ENCODE results near the gene CAMK2N1. TPM values are rescaled to one million over a fixed set of nuclear protein-coding genes. Genes with fewer than 3 reads are reported as not detected.
"Not testable (repeated sequence)": the region's sequence is repeated elsewhere in the genome, so short reads cannot be mapped to it uniquely, and the experiment has no call there.

Gene CAMK2N1
- total and polyA plus RNA-seq, 5 donors, result 15.6 to 28.5 (median 15.8) TPM

- 89% methylated on average over 12 of the region's 12 CpGs for WGBS
- H3K27ac ChIP-seq (ENCODE audit: low read length); H3K9me3 ChIP-seq (ENCODE audit: control insufficient read depth, low read length); DNase-seq; H3K27me3 ChIP-seq (ENCODE audit: control insufficient read depth, insufficient read depth); H3K4me3 ChIP-seq (ENCODE audit: low read length); H3K4me1 ChIP-seq (ENCODE audit: control insufficient read depth, insufficient read depth, low read length); ATAC-seq: not testable (repeated sequence)
- intact Hi-C loops (cut with DNase I), result loop anchor here in 1 of 4 donors (10.0 kb wide), 1 partner anchor 582 kb away; no protein-coding TSS in a partner anchor
Measured at GRCh38 chr1:20496725-20497383, 10.8 kb upstream of the CAMK2N1 start.

- DNase-seq (no peak), ATAC-seq (no peak)
- WGBS, result 78% methylated on average over 8 of the region's 8 CpGs
- Histone ChIP-seq H3K4me3 (ENCODE audit: low read length) (no peak overlapping the region), H3K27ac (ENCODE audit: low read length) (no peak overlapping the region), H3K9me3 (ENCODE audit: control insufficient read depth, low read length) (no peaks in the 10 kb centered on the region), H3K27me3 (ENCODE audit: control insufficient read depth, insufficient read depth) (no peaks in the 10 kb centered on the region), H3K4me1 (ENCODE audit: control insufficient read depth, insufficient read depth, low read length) (no peaks in the 10 kb centered on the region)
- intact Hi-C loops (cut with DNase I), result loop anchor here in 1 of 4 donors (10.0 kb wide), 1 partner anchor 581 kb away; no protein-coding TSS in a partner anchor
Measured at GRCh38 chr1:20496241-20496661, 10.2 kb upstream of the CAMK2N1 start.

- intact Hi-C loops (cut with DNase I), result loop anchor here in 1 of 4 donors (2.0 to 10.0 kb wide), 2 partner anchors 287 to 581 kb away; no protein-coding TSS in a partner anchor
- no peaks in the 10 kb centered on the region for H3K4me1 ChIP-seq (ENCODE audit: control insufficient read depth, insufficient read depth, low read length)
- 96% methylated on average over 1 of the region's 1 CpG for WGBS
- H3K4me3 ChIP-seq (ENCODE audit: low read length), result no peak overlapping the region
- H3K9me3 ChIP-seq (ENCODE audit: control insufficient read depth, low read length), result no peaks in the 10 kb centered on the region
- H3K27ac ChIP-seq (ENCODE audit: low read length), result no peak overlapping the region
- no peak for DNase-seq
- ATAC-seq, result no peak
- H3K27me3 ChIP-seq (ENCODE audit: control insufficient read depth, insufficient read depth), result no peaks in the 10 kb centered on the region
Measured at GRCh38 chr1:20495661-20496060, 9.7 kb upstream of the CAMK2N1 start.

GRCh38 chr1:20494609-20495311 is 8.8 kb upstream of the CAMK2N1 start:
- 55% methylated on average over 5 of the region's 5 CpGs for WGBS
- ATAC-seq (peak in 1 of 2 donors; percentile 22), DNase-seq (no peak)
- H3K4me3 ChIP-seq (ENCODE audit: low read length), result no peak overlapping the region
- no peaks in the 10 kb centered on the region for H3K27me3 ChIP-seq (ENCODE audit: control insufficient read depth, insufficient read depth)
- no peaks in the 10 kb centered on the region for H3K9me3 ChIP-seq (ENCODE audit: control insufficient read depth, low read length)
- no peaks in the 10 kb centered on the region for H3K4me1 ChIP-seq (ENCODE audit: control insufficient read depth, insufficient read depth, low read length)
- no peak overlapping the region for H3K27ac ChIP-seq (ENCODE audit: low read length)
- intact Hi-C loops (cut with DNase I), result loop anchor here in 3 of 4 donors (2.0 to 10.0 kb wide), 4 partner anchors 117 to 580 kb away; no protein-coding TSS in a partner anchor

- Histone ChIP-seq H3K4me1 (ENCODE audit: control insufficient read depth, insufficient read depth, low read length) (no peaks in the 10 kb centered on the region), H3K27ac (ENCODE audit: low read length) (no peak overlapping the region), H3K9me3 (ENCODE audit: control insufficient read depth, low read length) (no peaks in the 10 kb centered on the region), H3K4me3 (ENCODE audit: low read length) (no peak overlapping the region), H3K27me3 (ENCODE audit: control insufficient read depth, insufficient read depth) (no peaks in the 10 kb centered on the region)
- ATAC-seq, result peak; percentile 82 to 88
- WGBS, result 3% methylated on average over 16 of the region's 16 CpGs
- DNase-seq, result peak; percentile 80 to 94 (median 91)
- intact Hi-C loops (cut with DNase I), result loop anchor here (2.0 to 10.0 kb wide), 6 partner anchors 117 to 579 kb away; no protein-coding TSS in a partner anchor
Measured at GRCh38 chr1:20493839-20494608, 8.0 kb upstream of the CAMK2N1 start.

- no peak overlapping the region for H3K4me3 ChIP-seq (ENCODE audit: low read length)
- H3K9me3 ChIP-seq (ENCODE audit: control insufficient read depth, low read length), result no peaks in the 10 kb centered on the region
- WGBS, result 27% methylated on average over 5 of the region's 5 CpGs
- H3K27me3 ChIP-seq (ENCODE audit: control insufficient read depth, insufficient read depth), result no peaks in the 10 kb centered on the region
- intact Hi-C loops (cut with DNase I), result loop anchor here (2.0 to 10.0 kb wide), 5 partner anchors 116 to 579 kb away; no protein-coding TSS in a partner anchor
- no peak for ATAC-seq
- H3K4me1 ChIP-seq (ENCODE audit: control insufficient read depth, insufficient read depth, low read length), result no peaks in the 10 kb centered on the region
- H3K27ac ChIP-seq (ENCODE audit: low read length), result no peak overlapping the region
- DNase-seq, result no peak
Measured at GRCh38 chr1:20493309-20493708, 7.3 kb upstream of the CAMK2N1 start.

- H3K4me3 ChIP-seq (ENCODE audit: low read length), result no peak overlapping the region
- WGBS, result 66% methylated on average over 7 of the region's 7 CpGs
- H3K27me3 ChIP-seq (ENCODE audit: control insufficient read depth, insufficient read depth), result no peaks in the 10 kb centered on the region
- no peak for ATAC-seq
- intact Hi-C loops (cut with DNase I), result loop anchor here (2.0 to 10.0 kb wide), 5 partner anchors 115 to 578 kb away; no protein-coding TSS in a partner anchor
- no peaks in the 10 kb centered on the region for H3K9me3 ChIP-seq (ENCODE audit: control insufficient read depth, low read length)
- DNase-seq, result no peak
- H3K27ac ChIP-seq (ENCODE audit: low read length), result no peak overlapping the region
- no peaks in the 10 kb centered on the region for H3K4me1 ChIP-seq (ENCODE audit: control insufficient read depth, insufficient read depth, low read length)
Measured at GRCh38 chr1:20492751-20493150, 6.7 kb upstream of the CAMK2N1 start.

GRCh38 chr1:20491866-20492265 is 5.9 kb upstream of the CAMK2N1 start:
- Histone ChIP-seq H3K4me1 (ENCODE audit: control insufficient read depth, insufficient read depth, low read length) (no peaks in the 10 kb centered on the region), H3K4me3 (ENCODE audit: low read length) (no peak overlapping the region), H3K9me3 (ENCODE audit: control insufficient read depth, low read length) (no peaks in the 10 kb centered on the region), H3K27me3 (ENCODE audit: control insufficient read depth, insufficient read depth) (no peaks in the 10 kb centered on the region), H3K27ac (ENCODE audit: low read length) (no peak overlapping the region)
- ATAC-seq (no peak), DNase-seq (no peak)
- intact Hi-C loops (cut with DNase I), result loop anchor here (2.0 to 10.0 kb wide), 5 partner anchors 115 to 577 kb away; no protein-coding TSS in a partner anchor
- WGBS, result 70% methylated on average over 7 of the region's 7 CpGs

- H3K4me1 ChIP-seq (ENCODE audit: control insufficient read depth, insufficient read depth, low read length), result no peaks in the 10 kb centered on the region
- H3K27me3 ChIP-seq (ENCODE audit: control insufficient read depth, insufficient read depth), result no peaks in the 10 kb centered on the region
- intact Hi-C loops (cut with DNase I), result loop anchor here in 3 of 4 donors (5.0 to 10.0 kb wide), 3 partner anchors 114 to 576 kb away; no protein-coding TSS in a partner anchor
- H3K4me3 ChIP-seq (ENCODE audit: low read length), result no peak overlapping the region
- no peak overlapping the region for H3K27ac ChIP-seq (ENCODE audit: low read length)
- H3K9me3 ChIP-seq (ENCODE audit: control insufficient read depth, low read length), result no peaks in the 10 kb centered on the region
- WGBS, result 53% methylated on average over 6 of the region's 6 CpGs
- DNase-seq (no peak), ATAC-seq (no peak)
Measured at GRCh38 chr1:20491178-20491577, 5.2 kb upstream of the CAMK2N1 start.

GRCh38 chr1:20487236-20487590 is 1.2 kb upstream of the CAMK2N1 start:
- no peak overlapping the region for H3K4me3 ChIP-seq (ENCODE audit: low read length)
- H3K4me1 ChIP-seq (ENCODE audit: control insufficient read depth, insufficient read depth, low read length), result no peaks in the 10 kb centered on the region
- DNase-seq (no peak), ATAC-seq (no peak)
- 11% methylated on average over 4 of the region's 4 CpGs for WGBS
- no peak overlapping the region for H3K27ac ChIP-seq (ENCODE audit: low read length)
- no peaks in the 10 kb centered on the region for H3K9me3 ChIP-seq (ENCODE audit: control insufficient read depth, low read length)
- H3K27me3 ChIP-seq (ENCODE audit: control insufficient read depth, insufficient read depth), result no peaks in the 10 kb centered on the region
- intact Hi-C loops (cut with DNase I), result loop anchor here in 1 of 4 donors (10.0 kb wide), 1 partner anchor 102 kb away; no protein-coding TSS in a partner anchor
